Glutamatergic neuron (in vitro differentiated cells): ENCODE measurements around the gene SORBS2. TPM values are rescaled to one million over a fixed set of nuclear protein-coding genes. Genes with fewer than 3 reads are reported as not detected.

ENCODE experiments used
- DNase-seq: peaks from one replicate; pipeline ENCODE4 v3.0.0; 2022
- H3K27ac Mint-ChIP-seq: one replicate; pipeline ENCODE4 v1.8.0; 2020; ENCODE audit warnings: mild to moderate bottlenecking, mixed read lengths, inconsistent platforms; ENCODE audit not compliant: unreplicated experiment
- H3K27me3 Mint-ChIP-seq: one replicate; pipeline ENCODE4 v1.8.0; 2020; ENCODE audit warnings: mild to moderate bottlenecking, moderate library complexity, mixed read lengths, inconsistent platforms; ENCODE audit not compliant: unreplicated experiment
- H3K36me3 Mint-ChIP-seq: one replicate; pipeline ENCODE4 v1.8.0; 2020; ENCODE audit warnings: mild to moderate bottlenecking, mixed read lengths, inconsistent platforms; ENCODE audit not compliant: unreplicated experiment
- H3K4me1 Mint-ChIP-seq: one replicate; pipeline ENCODE4 v1.8.0; 2020; ENCODE audit warnings: mild to moderate bottlenecking, low read depth, mixed read lengths, inconsistent platforms; ENCODE audit not compliant: unreplicated experiment
- H3K4me3 Mint-ChIP-seq: one replicate; pipeline ENCODE4 v1.8.0; 2020; ENCODE audit warnings: mild to moderate bottlenecking, mixed read lengths, inconsistent platforms; ENCODE audit not compliant: unreplicated experiment
- H3K9me3 Mint-ChIP-seq: one replicate; pipeline ENCODE4 v1.8.0; 2020; ENCODE audit warnings: mild to moderate bottlenecking, moderate library complexity, mixed read lengths, inconsistent platforms; ENCODE audit not compliant: unreplicated experiment
- CTCF ChIP-seq: fragments of 200-600 bp; sonication (generic); IDR thresholded peaks from one replicate; pipeline ENCODE4 v1.5.0; 2021; ENCODE audit not compliant: partially characterized antibody, unreplicated experiment
- total RNA-seq: library from RNA; stranded (reverse); fragmentation: NEBNext Ultra II Directional; extraction: Animal tissue kit (Norgen Biotek cat#: 25700); gene quantifications from one replicate; pipeline ENCODE4 v1.2.1, GENCODE V29; 2021; ENCODE audit not compliant: unreplicated experiment

Gene SORBS2
- total RNA-seq, 1 donor from 2014 or later, result 95.5 TPM

DNA sequence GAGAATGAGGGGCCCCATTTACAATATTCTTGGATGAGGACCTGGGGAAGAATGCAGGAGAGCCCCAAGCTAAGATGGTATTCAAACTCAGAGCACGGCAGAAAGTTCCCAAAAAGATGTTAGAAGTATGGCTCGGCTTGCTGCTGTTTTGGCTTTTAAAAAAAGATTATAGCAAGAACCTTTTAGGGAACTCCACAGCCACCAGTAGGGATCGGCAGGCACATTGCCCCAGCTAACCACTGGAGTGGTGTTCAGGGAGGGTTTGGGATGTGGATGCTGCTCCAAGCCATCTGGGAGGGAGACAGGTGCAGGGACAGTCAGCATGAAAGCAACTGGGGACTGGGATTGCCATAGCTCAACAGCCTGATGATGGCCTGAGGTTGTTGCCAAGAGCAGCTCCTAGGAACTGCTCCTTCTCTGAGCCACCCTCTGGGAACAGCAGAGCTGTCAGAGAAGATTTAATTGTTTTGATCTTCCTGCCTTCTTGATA is 63.0 kb downstream of the SORBS2 start:
- Mint-ChIP-seq H3K36me3 (no peaks in the 10 kb centered on the region), H3K27me3 (no peaks in the 10 kb centered on the region), H3K27ac (peak overlapping the region; percentile 25), H3K4me3 (peak overlapping the region; percentile 8), H3K9me3 (no peaks in the 10 kb centered on the region), H3K4me1 (peaks cover 24% of the 10 kb centered on the region)
- TF ChIP-seq CTCF, result no peak
- no peak for DNase-seq

DNA sequence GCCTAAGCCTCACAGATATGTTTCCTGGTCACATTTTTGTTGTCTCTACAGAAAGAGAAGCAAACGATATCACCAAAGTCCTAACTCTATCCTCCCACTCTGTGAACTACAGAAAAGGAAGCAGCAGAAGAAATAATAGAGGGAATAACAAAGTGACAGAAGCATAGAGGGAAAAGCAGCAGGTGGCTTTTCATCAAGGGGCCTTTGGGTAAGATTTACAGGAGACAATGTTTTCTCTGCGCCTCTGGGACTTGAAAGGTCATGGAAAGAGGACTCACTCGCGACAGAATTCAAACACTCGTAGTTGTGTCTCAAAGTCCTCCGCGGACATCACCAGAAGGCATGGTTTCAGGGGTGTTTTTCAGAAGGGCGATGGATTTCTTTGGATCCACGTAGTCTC is 66.1 kb downstream of the SORBS2 start:
- no peak for TF ChIP-seq CTCF
- DNase-seq, result no peak
- Mint-ChIP-seq H3K4me1 (peaks cover 33% of the 10 kb centered on the region), H3K9me3 (no peaks in the 10 kb centered on the region), H3K27me3 (peaks cover 2% of the 10 kb centered on the region), H3K27ac (no peak overlapping the region), H3K4me3 (no peak overlapping the region), H3K36me3 (no peaks in the 10 kb centered on the region)

DNA sequence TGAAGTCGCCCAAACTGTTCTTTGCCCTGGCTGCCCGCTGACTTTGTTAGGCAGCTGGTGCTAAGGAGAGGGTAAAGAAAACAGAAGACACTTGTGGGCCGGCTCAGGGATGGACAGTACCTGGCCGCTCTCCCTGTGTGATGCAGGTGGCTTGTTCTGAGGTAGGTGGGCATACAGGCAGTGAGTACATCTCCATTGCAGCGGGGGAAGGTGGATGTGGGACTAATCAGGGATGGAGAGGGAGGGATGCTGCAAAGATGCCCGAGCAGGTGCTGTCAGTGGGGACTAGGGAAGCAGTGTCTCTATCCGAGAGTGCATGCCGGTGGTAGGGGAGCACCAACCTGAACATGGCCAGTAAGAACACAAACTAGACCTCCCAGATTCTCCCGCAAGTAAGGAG is 67.0 kb downstream of the SORBS2 start:
- peaks cover 2% of the 10 kb centered on the region for H3K27me3 Mint-ChIP-seq
- no peaks in the 10 kb centered on the region for H3K9me3 Mint-ChIP-seq
- H3K27ac Mint-ChIP-seq, result no peak overlapping the region
- no peaks in the 10 kb centered on the region for H3K36me3 Mint-ChIP-seq
- peaks cover 27% of the 10 kb centered on the region for H3K4me1 Mint-ChIP-seq
- no peak for TF ChIP-seq CTCF
- no peak for DNase-seq
- no peak overlapping the region for H3K4me3 Mint-ChIP-seq

DNA sequence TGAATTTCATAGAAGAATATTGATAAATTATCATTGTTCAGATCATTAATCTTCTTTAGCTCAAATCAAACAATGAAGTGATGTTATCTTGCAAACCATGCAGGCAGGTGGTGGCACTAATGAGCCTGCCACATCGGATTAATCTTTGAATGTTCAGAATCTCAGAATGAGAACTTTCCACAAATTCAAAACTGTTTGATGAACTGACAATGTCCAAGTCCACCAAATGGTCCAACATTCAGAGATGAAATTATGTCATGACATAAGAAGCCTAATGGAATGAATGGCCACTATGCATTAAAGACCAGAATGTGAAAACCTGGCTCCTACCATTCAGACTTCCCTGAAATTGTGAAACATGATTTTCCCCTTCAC is 67.5 kb downstream of the SORBS2 start:
- Mint-ChIP-seq H3K4me3 (no peak overlapping the region), H3K9me3 (peaks cover 2% of the 10 kb centered on the region), H3K4me1 (peaks cover 22% of the 10 kb centered on the region), H3K27me3 (peaks cover 2% of the 10 kb centered on the region), H3K36me3 (no peaks in the 10 kb centered on the region), H3K27ac (no peak overlapping the region)
- no peak for TF ChIP-seq CTCF
- no peak for DNase-seq

DNA sequence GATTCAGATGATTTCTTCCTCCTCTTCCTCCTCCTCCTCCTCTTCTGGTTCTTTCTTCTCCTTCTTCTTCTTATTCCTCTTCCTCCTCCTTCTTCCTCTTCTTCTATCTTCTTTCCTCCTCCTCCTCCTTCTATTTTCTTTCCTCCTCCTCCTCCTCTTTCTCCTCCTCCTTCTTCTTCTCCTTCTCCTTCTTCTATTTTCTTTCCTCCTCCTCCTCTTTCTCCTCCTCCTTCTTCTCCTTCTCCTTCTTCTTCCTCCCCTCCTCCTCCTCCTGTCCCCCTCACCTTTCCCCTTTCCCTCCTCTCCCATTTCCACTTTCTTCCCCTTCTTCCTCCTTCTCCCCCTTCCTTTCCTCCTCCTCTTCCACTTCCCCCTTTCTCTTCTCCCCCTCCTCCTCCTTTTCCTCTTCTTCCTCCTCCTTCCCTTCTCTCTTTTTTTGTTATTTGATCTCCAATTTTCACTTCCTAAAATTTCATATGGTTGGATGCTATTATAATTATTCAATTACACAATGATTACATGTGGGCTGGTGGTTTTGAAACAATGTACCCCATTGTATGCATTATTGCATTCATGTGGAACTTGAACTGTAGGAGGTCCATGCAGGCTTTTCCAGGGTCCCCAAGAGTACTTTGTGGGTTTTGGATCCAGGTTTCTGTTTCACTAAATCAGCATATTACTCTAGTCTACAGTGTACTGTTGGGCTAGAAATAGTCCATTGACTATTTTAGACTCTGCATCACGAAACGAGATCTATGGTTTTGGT is 68.1 kb downstream of the SORBS2 start:
- H3K27ac Mint-ChIP-seq, result no peak overlapping the region
- peaks cover 2% of the 10 kb centered on the region for H3K27me3 Mint-ChIP-seq
- DNase-seq, result no peak
- peaks cover 20% of the 10 kb centered on the region for H3K4me1 Mint-ChIP-seq
- no peaks in the 10 kb centered on the region for H3K36me3 Mint-ChIP-seq
- no peak overlapping the region for H3K4me3 Mint-ChIP-seq
- peaks cover 2% of the 10 kb centered on the region for H3K9me3 Mint-ChIP-seq
- no peak for TF ChIP-seq CTCF
